DMS114 treated with DMSO at 0.1 percent for 48 hours (cell line): ENCODE results near the gene SESN1.

Experiments used
- DNase-seq: peaks from one replicate; lab custom pipeline; 2025; ENCODE audit not compliant: unreplicated experiment; lab: John Stamatoyannopoulos, UW

The SESN1 gene

DNA sequence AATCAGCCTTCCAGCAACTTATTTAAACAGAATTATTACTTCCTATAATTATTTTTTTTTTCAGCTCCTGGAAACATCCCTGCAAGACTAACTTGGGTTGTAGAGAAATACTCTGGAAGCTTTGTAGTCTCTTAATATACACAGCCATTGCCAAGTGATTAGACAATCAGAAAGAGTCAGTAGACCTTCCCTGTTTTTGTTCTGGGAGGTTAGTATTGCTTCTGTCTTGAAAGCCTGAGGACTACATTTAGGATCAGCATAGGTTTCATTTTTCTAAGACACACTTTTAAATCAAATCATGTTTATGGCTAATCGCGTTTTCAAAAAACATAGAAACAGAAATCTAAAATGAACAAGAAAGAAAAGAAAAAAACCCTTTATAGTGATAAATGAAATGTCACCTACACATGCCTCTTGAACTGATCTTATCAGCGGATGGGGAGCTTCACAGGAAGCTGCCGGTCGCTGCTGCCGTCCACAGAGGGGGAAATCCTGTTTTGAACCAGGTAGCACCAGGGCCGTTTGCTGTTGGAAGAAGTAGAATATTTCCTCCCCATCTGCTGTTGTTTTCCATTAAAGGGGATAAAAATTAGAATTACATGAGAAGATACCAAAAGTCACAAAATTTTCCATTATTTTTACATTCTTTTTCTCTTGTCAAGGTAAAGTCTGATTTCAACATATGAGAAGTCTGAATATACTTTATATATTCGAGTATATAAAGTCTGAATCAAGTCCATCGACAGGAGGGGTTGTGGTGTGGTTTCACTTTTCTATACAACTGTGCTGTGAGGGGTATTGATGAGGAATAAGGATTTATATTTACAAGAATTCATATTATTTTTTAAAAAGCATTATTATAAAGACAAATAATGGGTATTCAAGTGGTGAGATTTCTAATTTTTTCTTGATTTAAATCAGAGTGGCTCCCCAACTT is 151.8 kb downstream of the SESN1 start:
- no peak for DNase-seq

DNA sequence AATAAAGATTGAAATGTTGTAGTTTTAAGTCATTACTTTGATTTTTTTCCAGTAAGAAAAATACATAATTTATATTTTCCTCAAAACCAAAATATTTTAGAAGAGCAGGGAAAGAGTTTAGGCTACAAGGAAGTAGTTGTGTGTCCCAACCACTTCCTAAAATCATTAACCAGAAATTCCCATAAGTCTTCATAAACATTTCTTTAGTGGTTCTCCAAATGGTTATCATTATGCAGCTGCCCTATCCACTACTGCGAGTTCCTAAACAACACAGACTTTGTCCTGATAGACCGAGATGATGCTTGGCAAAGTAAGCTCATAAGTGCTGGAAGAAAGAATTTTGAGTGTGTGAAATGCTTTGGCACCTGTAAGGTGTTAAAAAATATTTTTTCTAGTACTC is 152.8 kb downstream of the SESN1 start:
- DNase-seq: no peak

DNA sequence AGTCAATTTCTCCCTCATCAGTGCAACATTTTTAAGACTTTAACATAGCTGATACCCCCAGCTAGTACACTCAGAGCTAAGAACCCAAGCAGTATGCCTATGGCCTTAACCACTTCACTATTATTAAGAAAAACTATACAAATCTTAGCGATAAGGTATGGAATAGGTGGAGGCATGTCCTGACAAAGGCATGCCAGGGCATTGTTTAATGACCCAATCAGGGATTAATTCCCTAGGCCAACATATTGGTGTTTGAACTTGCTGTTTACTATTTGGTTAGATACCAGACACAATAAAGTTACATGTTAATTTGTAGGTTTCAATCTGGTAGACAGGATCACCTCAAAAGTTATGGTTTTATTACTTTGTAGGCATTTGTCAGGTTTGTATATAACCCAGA is 153.4 kb downstream of the SESN1 start:
- DNase-seq: no peak

DNA sequence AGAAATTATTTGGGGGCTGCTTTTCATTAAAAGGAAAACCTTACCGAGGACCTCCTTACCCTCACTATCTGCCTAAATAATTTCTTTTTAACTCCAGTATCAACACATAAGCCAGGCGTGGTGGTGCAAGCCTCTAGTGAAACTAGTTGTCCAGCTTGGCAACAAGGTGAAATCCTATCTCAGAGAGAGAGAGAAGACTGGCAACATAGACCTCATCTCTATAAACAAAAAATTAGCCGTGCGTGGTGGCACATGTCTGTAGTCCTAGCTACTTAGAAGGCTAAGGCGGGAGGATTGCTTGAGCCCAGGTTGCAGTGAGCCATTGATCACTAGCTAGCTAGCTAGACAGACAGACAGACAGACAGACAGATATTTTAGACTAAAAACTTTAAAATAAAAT is 153.9 kb downstream of the SESN1 start:
- DNase-seq: no peak

DNA sequence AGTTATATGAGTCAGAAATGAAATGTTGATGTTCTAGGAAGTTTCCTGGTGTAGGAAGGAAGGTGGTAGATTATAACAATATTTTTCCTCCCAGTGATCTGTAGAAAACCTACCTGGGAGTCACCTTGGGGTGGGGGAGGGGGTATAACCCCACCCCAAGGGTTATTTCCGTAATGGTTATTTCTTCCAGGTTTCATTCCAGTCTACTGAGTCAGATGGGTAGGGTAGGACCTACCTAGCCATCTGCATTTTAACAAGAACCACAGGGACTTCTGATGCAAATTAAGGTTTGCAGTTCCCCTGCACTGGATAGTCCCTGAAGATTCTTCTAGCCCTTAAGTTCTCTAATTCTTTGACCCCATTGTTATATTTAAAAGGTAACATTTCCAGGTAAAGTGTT is 157.5 kb downstream of the SESN1 start:
- no peak for DNase-seq
